ENCODE measurements around the gene HOXA13.
A peak's percentile ranks its signal among the peaks of the same experiment; 100 is the strongest.

The HOXA13 gene

GRCh38 chr7:27198871-27199801, 755 bp downstream of the HOXA13 start:
- in situ Hi-C loops (cut with HindIII; ENCODE audit: low pct_ligation_motif_present, low pct_unique_long_range_greater_than_20kb, low sequenced_read_pairs) = no loop called here
- DNase-seq = peak; percentile 45

GRCh38 chr7:27198138-27198841, 1.6 kb downstream of the HOXA13 start:
- in situ Hi-C loops (cut with HindIII; ENCODE audit: low pct_ligation_motif_present, low pct_unique_long_range_greater_than_20kb, low sequenced_read_pairs) = no loop called here

GRCh38 chr7:27197137-27198042, 2.5 kb downstream of the HOXA13 start:
- in situ Hi-C loops (cut with HindIII; ENCODE audit: low pct_ligation_motif_present, low pct_unique_long_range_greater_than_20kb, low sequenced_read_pairs) = no loop called here
- DNase-seq = no peak

More at GRCh38 chr7:27198138-27198841, 1.6 kb downstream of the HOXA13 start:
- DNase-seq = no peak

GRCh38 chr7:27196287-27196767, 3.6 kb downstream of the HOXA13 start:
- DNase-seq = peak; percentile 78
- in situ Hi-C loops (cut with HindIII; ENCODE audit: low pct_ligation_motif_present, low pct_unique_long_range_greater_than_20kb, low sequenced_read_pairs) = no loop called here

- no peak for DNase-seq
- in situ Hi-C loops (cut with HindIII; ENCODE audit: low pct_ligation_motif_present, low pct_unique_long_range_greater_than_20kb, low sequenced_read_pairs) = no loop called here
Observed at GRCh38 chr7:27194686-27195379, 5.1 kb downstream of the HOXA13 start.

- no peak for DNase-seq
- in situ Hi-C loops (cut with HindIII; ENCODE audit: low pct_ligation_motif_present, low pct_unique_long_range_greater_than_20kb, low sequenced_read_pairs) = no loop called here
Observed at GRCh38 chr7:27194002-27194352, 5.9 kb downstream of the HOXA13 start.

GRCh38 chr7:27193335-27194001, 6.4 kb downstream of the HOXA13 start:
- in situ Hi-C loops (cut with HindIII; ENCODE audit: low pct_ligation_motif_present, low pct_unique_long_range_greater_than_20kb, low sequenced_read_pairs) = no loop called here
- DNase-seq = no peak

GRCh38 chr7:27192546-27193334, 7.2 kb downstream of the HOXA13 start:
- peak; percentile 40 for DNase-seq
- in situ Hi-C loops (cut with HindIII; ENCODE audit: low pct_ligation_motif_present, low pct_unique_long_range_greater_than_20kb, low sequenced_read_pairs) = no loop called here

GRCh38 chr7:27191833-27192545, 7.9 kb downstream of the HOXA13 start:
- no peak for DNase-seq
- in situ Hi-C loops (cut with HindIII; ENCODE audit: low pct_ligation_motif_present, low pct_unique_long_range_greater_than_20kb, low sequenced_read_pairs) = no loop called here

GRCh38 chr7:27191161-27191731, 8.6 kb downstream of the HOXA13 start:
- in situ Hi-C loops (cut with HindIII; ENCODE audit: low pct_ligation_motif_present, low pct_unique_long_range_greater_than_20kb, low sequenced_read_pairs) = no loop called here

GRCh38 chr7:27189997-27190748, 9.7 kb downstream of the HOXA13 start:
- in situ Hi-C loops (cut with HindIII; ENCODE audit: low pct_ligation_motif_present, low pct_unique_long_range_greater_than_20kb, low sequenced_read_pairs) = no loop called here

More at GRCh38 chr7:27191161-27191731, 8.6 kb downstream of the HOXA13 start:
- no peak for DNase-seq

GRCh38 chr7:27189295-27189996, 10.4 kb downstream of the HOXA13 start:
- DNase-seq = no peak
- in situ Hi-C loops (cut with HindIII; ENCODE audit: low pct_ligation_motif_present, low pct_unique_long_range_greater_than_20kb, low sequenced_read_pairs) = no loop called here

More at GRCh38 chr7:27189997-27190748, 9.7 kb downstream of the HOXA13 start:
- DNase-seq = no peak

GRCh38 chr7:27188386-27189294, 11.3 kb downstream of the HOXA13 start:
- in situ Hi-C loops (cut with HindIII; ENCODE audit: low pct_ligation_motif_present, low pct_unique_long_range_greater_than_20kb, low sequenced_read_pairs) = no loop called here

More at GRCh38 chr7:27188386-27189294, 11.3 kb downstream of the HOXA13 start:
- DNase-seq = no peak

Measured in ACHN (cell line).